ENCODE results near the gene MRPS21.

DNA sequence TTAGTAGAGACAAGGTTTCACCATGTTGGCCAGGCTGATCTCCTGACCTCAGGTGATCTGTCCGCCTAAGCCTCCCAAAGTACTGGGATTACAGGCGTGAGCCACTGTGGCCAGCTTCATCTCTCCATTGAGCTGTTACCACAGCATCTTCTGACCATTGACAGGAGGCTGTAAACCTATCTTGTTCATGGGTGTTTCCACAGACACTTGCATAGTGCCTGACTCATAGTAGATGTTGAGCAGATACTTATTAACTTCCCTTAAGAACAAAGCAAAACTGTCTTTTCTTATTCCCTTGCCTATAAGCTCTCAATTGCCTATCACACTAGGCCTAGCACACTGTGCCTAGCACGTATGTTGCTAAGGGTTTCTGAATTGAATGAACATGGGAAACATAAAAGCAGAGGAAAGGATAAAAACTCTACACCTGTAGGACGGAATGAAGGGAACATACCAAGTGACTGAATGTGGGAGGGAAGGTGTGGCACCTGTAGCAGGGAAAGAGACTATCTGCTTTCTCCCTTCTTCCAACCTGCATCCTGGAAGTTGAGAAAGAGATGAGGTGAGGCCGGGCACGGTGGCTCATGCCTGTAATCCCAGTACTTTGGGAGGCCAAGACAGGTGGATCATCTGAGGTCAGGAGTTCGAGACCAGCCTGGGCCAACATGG is 22.2 kb upstream of the MRPS21 start:
- TF ChIP-seq ZNF274 (IDR thresholded peaks at IDR 0.05; ENCODE audit: low read depth, low read length) (no peak), YY1 (IDR thresholded peaks at IDR 0.05; ENCODE audit: insufficient read depth, insufficient read length) (no peak)

All from NT2/D1 (cell line).